Measurements from ENCODE around the gene LYPD3.
"Not testable (repeated sequence)": the region's sequence is repeated elsewhere in the genome, so short reads cannot be mapped to it uniquely, and the experiment has no call there.

LYPD3 gene

GRCh38 chr19:43465468-43466120 lies at the start of gene LYPD3:
Gene LYPD3, minus strand, starts transcription at chr19:43465608. Its CDS starts 37 bp downstream, at chr19:43465571.
- H3K27ac ChIP-seq, result no peak within 1 kb of the TSS
- peak within 1 kb of the TSS; percentile 70 to 91 for H3K4me3 ChIP-seq (ENCODE audit: low read depth in 1 of 2, low read length in 1 of 2)
- H3K4me1 ChIP-seq (ENCODE audit: control insufficient read depth in 1 of 2, insufficient read depth in 1 of 2, low read depth in 1 of 2, low read length in 1 of 2), result peaks cover 40 to 42% of the 10 kb centered on the region in 2 experiments
- H3K27me3 ChIP-seq, result peaks cover 44% of the 10 kb centered on the region
- no peaks in the 10 kb centered on the region for H3K9me3 ChIP-seq
- no peaks in the 10 kb centered on the region for H3K36me3 ChIP-seq
- no peak for TF ChIP-seq CTCF (IDR thresholded peaks at IDR 0.05)

GRCh38 chr19:43512399-43512798 lies 47.0 kb upstream of the LYPD3 start:
- not testable (repeated sequence) for H3K4me1 ChIP-seq (ENCODE audit: control insufficient read depth in 1 of 2, insufficient read depth in 1 of 2, low read depth in 1 of 2, low read length in 1 of 2); H3K27ac ChIP-seq
- H3K36me3 ChIP-seq, result peaks cover 63% of the 10 kb centered on the region

GRCh38 chr19:43511324-43511723 lies 45.9 kb upstream of the LYPD3 start:
- H3K4me1 ChIP-seq (ENCODE audit: control insufficient read depth in 1 of 2, insufficient read depth in 1 of 2, low read depth in 1 of 2, low read length in 1 of 2), result no peaks in the 10 kb centered on the region
- H3K4me3 ChIP-seq (ENCODE audit: low read depth in 1 of 2, low read length in 1 of 2), result no peak overlapping the region
- no peak for TF ChIP-seq CTCF (IDR thresholded peaks at IDR 0.05)
- no peak overlapping the region for H3K27ac ChIP-seq
- H3K27me3 ChIP-seq, result no peaks in the 10 kb centered on the region
- peaks cover 62% of the 10 kb centered on the region for H3K36me3 ChIP-seq
- H3K9me3 ChIP-seq, result no peaks in the 10 kb centered on the region

More at GRCh38 chr19:43512399-43512798, 47.0 kb upstream of the LYPD3 start:
- H3K27me3 ChIP-seq; H3K9me3 ChIP-seq; H3K4me3 ChIP-seq (ENCODE audit: low read depth in 1 of 2, low read length in 1 of 2): not testable (repeated sequence)

- Histone ChIP-seq H3K4me1 (ENCODE audit: control insufficient read depth in 1 of 2, insufficient read depth in 1 of 2, low read depth in 1 of 2, low read length in 1 of 2) (no peaks in the 10 kb centered on the region), H3K27me3 (no peaks in the 10 kb centered on the region), H3K36me3 (peaks cover 64% of the 10 kb centered on the region), H3K9me3 (no peaks in the 10 kb centered on the region), H3K4me3 (ENCODE audit: low read depth in 1 of 2, low read length in 1 of 2) (no peak overlapping the region), H3K27ac (no peak overlapping the region)
- TF ChIP-seq CTCF (IDR thresholded peaks at IDR 0.05), result no peak
Measured at GRCh38 chr19:43510713-43511112, 45.3 kb upstream of the LYPD3 start.

GRCh38 chr19:43507880-43508279 lies 42.5 kb upstream of the LYPD3 start:
- Histone ChIP-seq H3K27ac (no peak overlapping the region), H3K36me3 (peaks cover 53% of the 10 kb centered on the region)
- no peak for TF ChIP-seq CTCF (IDR thresholded peaks at IDR 0.05)

GRCh38 chr19:43506629-43507028 lies 41.2 kb upstream of the LYPD3 start:
- peaks cover 10 to 15% of the 10 kb centered on the region in 2 experiments for H3K4me1 ChIP-seq (ENCODE audit: control insufficient read depth in 1 of 2, insufficient read depth in 1 of 2, low read depth in 1 of 2, low read length in 1 of 2)
- no peak overlapping the region for H3K27ac ChIP-seq
- no peak overlapping the region for H3K4me3 ChIP-seq (ENCODE audit: low read depth in 1 of 2, low read length in 1 of 2)
- no peak for TF ChIP-seq CTCF (IDR thresholded peaks at IDR 0.05)
- peaks cover 52% of the 10 kb centered on the region for H3K36me3 ChIP-seq
- H3K9me3 ChIP-seq, result no peaks in the 10 kb centered on the region
- H3K27me3 ChIP-seq, result peaks cover 18% of the 10 kb centered on the region

More at GRCh38 chr19:43507880-43508279, 42.5 kb upstream of the LYPD3 start:
- H3K4me1 ChIP-seq (ENCODE audit: control insufficient read depth in 1 of 2, insufficient read depth in 1 of 2, low read depth in 1 of 2, low read length in 1 of 2), result peaks cover 10 to 15% of the 10 kb centered on the region in 2 experiments
- no peak overlapping the region for H3K4me3 ChIP-seq (ENCODE audit: low read depth in 1 of 2, low read length in 1 of 2)
- H3K27me3 ChIP-seq, result peaks cover 18% of the 10 kb centered on the region
- H3K9me3 ChIP-seq, result no peaks in the 10 kb centered on the region

Measured in neutrophil (primary cell).